HG03095 (cell line): ENCODE results near the gene CD164L2.
"Not testable (repeated sequence)": the region's sequence is repeated elsewhere in the genome, so short reads cannot be mapped to it uniquely, and the experiment has no call there.

Experiments
- ATAC-seq: cut with Tn5 transposase; IDR thresholded peaks from one replicate; pipeline ENCODE4 v1.9.1; 2021; ENCODE audit warnings: moderate library complexity; ENCODE audit not compliant: unreplicated experiment

The CD164L2 gene

GRCh38 chr1:27405598-27406361 lies 22.6 kb upstream of the CD164L2 start:
- ATAC-seq: not testable (repeated sequence)

- ATAC-seq: no peak
Measured at GRCh38 chr1:27405074-27405473, 21.9 kb upstream of the CD164L2 start.

GRCh38 chr1:27403931-27404330 lies 20.8 kb upstream of the CD164L2 start:
- no peak for ATAC-seq

- no peak for ATAC-seq
Measured at GRCh38 chr1:27403065-27403726, 20.1 kb upstream of the CD164L2 start.

GRCh38 chr1:27402349-27402754 lies 19.2 kb upstream of the CD164L2 start:
- no peak for ATAC-seq

GRCh38 chr1:27400963-27401341 lies 17.8 kb upstream of the CD164L2 start:
- no peak for ATAC-seq

GRCh38 chr1:27400082-27400962 lies 17.2 kb upstream of the CD164L2 start:
- no peak for ATAC-seq

GRCh38 chr1:27399251-27400025 lies 16.3 kb upstream of the CD164L2 start:
- no peak for ATAC-seq

GRCh38 chr1:27398405-27399149 lies 15.4 kb upstream of the CD164L2 start:
- ATAC-seq: no peak

GRCh38 chr1:27397749-27398148 lies 14.6 kb upstream of the CD164L2 start:
- no peak for ATAC-seq

- no peak for ATAC-seq
Measured at GRCh38 chr1:27397110-27397509, 14.0 kb upstream of the CD164L2 start.

- no peak for ATAC-seq
Measured at GRCh38 chr1:27395441-27396195, 12.5 kb upstream of the CD164L2 start.

- ATAC-seq: no peak
Measured at GRCh38 chr1:27394925-27395324, 11.8 kb upstream of the CD164L2 start.

- no peak for ATAC-seq
Measured at GRCh38 chr1:27394282-27394658, 11.1 kb upstream of the CD164L2 start.

- no peak for ATAC-seq
Measured at GRCh38 chr1:27393641-27394281, 10.6 kb upstream of the CD164L2 start.

- no peak for ATAC-seq
Measured at GRCh38 chr1:27392778-27393635, 9.9 kb upstream of the CD164L2 start.

GRCh38 chr1:27392096-27392777 lies 9.1 kb upstream of the CD164L2 start, which contains the start of gene GPR3:
GPR3 (plus strand) TSS chr1:27392622; CDS start chr1:27393799, 1,177 bp downstream.
- peak; percentile 55 for ATAC-seq
